RWPE1 (cell line): ENCODE measurements around the gene MEST.

ENCODE experiments used
- CTCF ChIA-PET: fragments of 350-600 bp; sonication (Branson Sonifier 250); formaldehyde crosslinking; extraction: SDS; loops from one replicate; lab custom pipeline; 2021; lab: Yijun Ruan, JAX
- POLR2A ChIA-PET: fragments of 400-600 bp; formaldehyde crosslinking; extraction: SDS; loops from one replicate; lab custom pipeline; 2020; ENCODE audit warnings: antibody characterized with exemption; ENCODE audit not compliant: low non-redundant PET; lab: Yijun Ruan, JAX
- DNase-seq: peaks from one replicate; pipeline ENCODE4 v3.0.0; 2012; ENCODE audit warnings: low spot score
- H3K27ac ChIP-seq: fragments of 450-650 bp; 2 replicates; pipeline ENCODE4 v1.5.1; 2017
- TF ChIP-seq, protein P1 (sequence below): fragments of 450-650 bp; conservative IDR thresholded peaks from 2 replicates; pipeline ENCODE4 v1.5.1; 2017; ENCODE audit warnings: low read depth, mild to moderate bottlenecking

MEST gene

DNA sequence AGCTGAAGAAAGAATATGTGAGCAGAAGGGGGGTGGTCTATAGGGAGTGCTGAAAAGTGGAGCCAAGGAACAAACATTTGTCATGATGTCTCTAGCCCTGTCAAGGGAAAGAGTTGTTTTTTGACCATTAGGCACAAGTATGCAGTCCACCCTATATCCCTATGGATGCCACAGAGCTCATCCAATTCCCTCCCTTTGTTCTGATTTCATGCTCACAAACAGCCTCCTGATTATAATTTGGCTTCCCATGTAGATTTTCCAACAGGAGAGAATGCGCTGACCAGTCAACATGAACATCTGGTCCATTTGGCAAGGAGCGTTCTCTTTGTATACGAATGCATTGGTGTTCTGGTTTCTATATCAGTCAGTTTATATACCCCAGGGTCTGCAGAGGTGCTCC, 38.9 kb upstream of the MEST start:
- CTCF ChIA-PET = no interaction called here
- TF ChIP-seq, protein P1, sequence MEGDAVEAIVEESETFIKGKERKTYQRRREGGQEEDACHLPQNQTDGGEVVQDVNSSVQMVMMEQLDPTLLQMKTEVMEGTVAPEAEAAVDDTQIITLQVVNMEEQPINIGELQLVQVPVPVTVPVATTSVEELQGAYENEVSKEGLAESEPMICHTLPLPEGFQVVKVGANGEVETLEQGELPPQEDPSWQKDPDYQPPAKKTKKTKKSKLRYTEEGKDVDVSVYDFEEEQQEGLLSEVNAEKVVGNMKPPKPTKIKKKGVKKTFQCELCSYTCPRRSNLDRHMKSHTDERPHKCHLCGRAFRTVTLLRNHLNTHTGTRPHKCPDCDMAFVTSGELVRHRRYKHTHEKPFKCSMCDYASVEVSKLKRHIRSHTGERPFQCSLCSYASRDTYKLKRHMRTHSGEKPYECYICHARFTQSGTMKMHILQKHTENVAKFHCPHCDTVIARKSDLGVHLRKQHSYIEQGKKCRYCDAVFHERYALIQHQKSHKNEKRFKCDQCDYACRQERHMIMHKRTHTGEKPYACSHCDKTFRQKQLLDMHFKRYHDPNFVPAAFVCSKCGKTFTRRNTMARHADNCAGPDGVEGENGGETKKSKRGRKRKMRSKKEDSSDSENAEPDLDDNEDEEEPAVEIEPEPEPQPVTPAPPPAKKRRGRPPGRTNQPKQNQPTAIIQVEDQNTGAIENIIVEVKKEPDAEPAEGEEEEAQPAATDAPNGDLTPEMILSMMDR = no peak
- POLR2A ChIA-PET = no interaction called here
- no peak overlapping the region for H3K27ac ChIP-seq
- DNase-seq = no peak

DNA sequence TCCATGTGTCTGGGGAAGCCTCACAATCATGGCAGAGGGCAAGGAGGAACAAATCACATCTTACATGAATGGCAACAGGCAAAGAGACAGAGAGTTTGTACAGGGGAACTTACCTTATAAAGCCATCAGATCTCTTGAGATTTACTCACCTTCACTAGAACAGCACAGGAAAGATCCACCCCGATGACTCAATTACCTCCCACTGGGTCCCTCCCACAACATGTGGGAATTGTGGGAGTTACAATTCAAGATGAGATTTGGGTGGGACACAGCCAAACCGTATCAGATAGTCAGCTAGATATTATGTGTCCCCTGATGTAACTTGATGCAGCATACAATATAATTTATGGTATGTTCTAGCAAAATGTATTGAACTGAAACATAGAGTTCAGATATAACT, 36.9 kb upstream of the MEST start:
- no peak for DNase-seq
- ChIA-PET CTCF (no interaction called here), POLR2A (no interaction called here)
- H3K27ac ChIP-seq = no peak overlapping the region
- TF ChIP-seq, protein P1 = no peak

DNA sequence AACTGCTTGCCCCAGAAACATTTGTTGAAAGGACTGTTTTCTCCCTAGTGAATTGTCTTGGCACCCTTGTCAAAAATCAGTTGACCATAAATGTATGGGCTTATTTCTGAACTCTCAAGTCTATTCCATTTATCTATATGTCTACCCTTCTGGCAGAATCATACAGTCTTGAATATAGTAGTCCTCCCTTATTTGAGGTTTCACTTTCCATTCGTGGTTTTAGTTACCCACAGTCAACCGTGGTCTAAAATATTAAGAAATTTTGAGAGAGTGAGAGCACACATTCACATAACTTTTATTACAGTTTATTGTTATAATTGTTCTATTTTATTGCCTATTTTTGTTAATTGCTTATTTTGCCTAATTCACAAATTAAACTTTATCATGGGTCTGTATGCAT, 33.6 kb upstream of the MEST start:
- TF ChIP-seq, protein P1 = no peak
- POLR2A ChIA-PET = no interaction called here
- DNase-seq = no peak
- CTCF ChIA-PET = no interaction called here
- no peak overlapping the region for H3K27ac ChIP-seq

DNA sequence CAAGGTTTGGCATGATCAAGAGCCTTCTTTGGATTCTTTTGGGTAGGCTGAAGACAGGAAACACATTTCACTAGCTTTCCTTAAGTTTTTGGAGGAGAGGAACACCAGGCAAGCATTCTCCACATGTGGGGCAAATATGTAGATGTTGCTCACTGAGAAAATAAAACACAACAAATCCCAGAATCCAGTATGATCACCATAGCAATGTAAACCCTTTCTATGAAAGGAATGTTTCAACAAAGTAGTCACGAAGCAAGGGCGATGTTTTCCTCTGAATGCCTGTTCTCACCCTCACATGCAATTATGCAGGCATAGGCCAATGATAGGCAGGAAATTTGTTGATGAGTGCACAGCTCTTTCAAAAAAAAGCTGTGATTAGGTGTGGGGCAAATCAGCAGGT, 30.6 kb upstream of the MEST start:
- TF ChIP-seq, protein P1 = no peak
- no peak for DNase-seq
- ChIA-PET CTCF (no interaction called here), POLR2A (no interaction called here)
- H3K27ac ChIP-seq = no peak overlapping the region

DNA sequence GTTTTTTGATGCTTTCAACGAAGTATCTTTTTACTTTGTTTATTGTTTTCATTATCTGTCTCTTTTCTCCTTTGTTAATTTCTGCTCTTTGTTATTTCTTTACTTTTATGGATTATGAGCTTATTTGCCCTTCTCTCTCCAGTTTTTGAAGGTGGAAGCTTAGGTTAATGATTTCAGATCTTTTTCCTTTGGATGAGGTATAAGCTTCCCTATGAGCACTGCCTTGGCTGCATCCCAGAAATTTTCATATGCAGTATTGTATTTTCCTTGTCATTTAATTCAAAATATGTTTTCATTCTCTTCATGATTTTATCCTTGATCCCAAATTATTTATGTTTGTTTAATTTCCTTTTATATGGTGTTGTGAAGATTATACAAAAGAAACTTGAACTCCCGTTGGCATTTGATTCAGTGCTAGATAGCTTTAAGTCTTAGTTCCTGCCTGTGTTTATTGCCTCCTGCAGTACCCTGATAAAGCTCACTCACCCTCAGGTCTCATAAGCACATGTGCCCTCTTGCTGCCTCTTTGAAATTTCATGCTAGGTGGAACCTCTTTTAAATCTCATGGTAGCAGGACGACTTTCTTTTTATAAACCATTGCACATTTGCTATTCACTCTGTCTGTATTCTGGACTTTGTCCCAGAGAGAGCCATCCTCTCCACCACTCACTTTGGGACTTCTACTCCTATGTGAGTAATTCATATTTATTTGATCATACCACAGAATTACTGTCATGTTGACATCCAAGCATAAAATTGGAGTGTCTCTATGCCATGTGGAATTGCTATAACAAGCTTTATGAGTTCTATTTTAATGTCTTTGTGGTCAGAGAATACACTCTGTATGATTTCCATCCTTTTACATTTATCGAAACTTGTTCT, 28.1 kb upstream of the MEST start:
- DNase-seq = no peak
- CTCF ChIA-PET = no interaction called here
- POLR2A ChIA-PET = no interaction called here
- TF ChIP-seq, protein P1 = no peak
- H3K27ac ChIP-seq = no peak overlapping the region

DNA sequence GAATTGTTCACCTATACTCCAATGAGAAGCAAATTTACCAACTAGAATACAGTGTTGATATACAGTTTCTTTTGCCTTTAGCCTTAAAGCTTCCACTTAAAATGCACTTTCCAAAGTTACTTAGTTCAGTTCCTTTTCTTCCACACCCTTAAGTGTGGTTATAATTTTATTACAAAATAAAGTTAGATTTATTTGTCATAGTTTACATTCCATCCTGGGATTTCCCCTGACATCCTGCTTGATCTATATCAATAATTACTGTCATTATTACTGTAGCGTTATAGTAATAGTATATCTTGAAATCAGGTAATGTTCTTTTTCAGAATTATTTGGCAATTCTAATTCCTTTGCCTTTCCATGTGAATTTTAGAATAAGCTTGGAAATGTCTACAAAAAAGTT, 23.3 kb upstream of the MEST start:
- H3K27ac ChIP-seq = no peak overlapping the region
- POLR2A ChIA-PET = no interaction called here

More for the DNA sequence above, 23.3 kb upstream of the MEST start:
- TF ChIP-seq, protein P1 = no peak
- CTCF ChIA-PET = no interaction called here
- no peak for DNase-seq
